ENCODE measurements around the gene VAMP3.

Gene VAMP3

GRCh38 chr1:7780976-7781375 is 9.9 kb downstream of the VAMP3 start:
- peaks cover 4% of the 10 kb centered on the region; the same call in 1 of the 2 replicates for H3K4me1 ChIP-seq (ENCODE audit: low read length)
- no peaks in the 10 kb centered on the region for H3K9me3 ChIP-seq (ENCODE audit: insufficient read depth, low read length)
- no peak overlapping the region for H3K4me3 ChIP-seq (ENCODE audit: low read length)
- no peaks in the 10 kb centered on the region for H3K27me3 ChIP-seq (ENCODE audit: low read depth, low read length)
- H3K9ac ChIP-seq (ENCODE audit: low read length) = no peak overlapping the region
- TF ChIP-seq, protein P1, sequence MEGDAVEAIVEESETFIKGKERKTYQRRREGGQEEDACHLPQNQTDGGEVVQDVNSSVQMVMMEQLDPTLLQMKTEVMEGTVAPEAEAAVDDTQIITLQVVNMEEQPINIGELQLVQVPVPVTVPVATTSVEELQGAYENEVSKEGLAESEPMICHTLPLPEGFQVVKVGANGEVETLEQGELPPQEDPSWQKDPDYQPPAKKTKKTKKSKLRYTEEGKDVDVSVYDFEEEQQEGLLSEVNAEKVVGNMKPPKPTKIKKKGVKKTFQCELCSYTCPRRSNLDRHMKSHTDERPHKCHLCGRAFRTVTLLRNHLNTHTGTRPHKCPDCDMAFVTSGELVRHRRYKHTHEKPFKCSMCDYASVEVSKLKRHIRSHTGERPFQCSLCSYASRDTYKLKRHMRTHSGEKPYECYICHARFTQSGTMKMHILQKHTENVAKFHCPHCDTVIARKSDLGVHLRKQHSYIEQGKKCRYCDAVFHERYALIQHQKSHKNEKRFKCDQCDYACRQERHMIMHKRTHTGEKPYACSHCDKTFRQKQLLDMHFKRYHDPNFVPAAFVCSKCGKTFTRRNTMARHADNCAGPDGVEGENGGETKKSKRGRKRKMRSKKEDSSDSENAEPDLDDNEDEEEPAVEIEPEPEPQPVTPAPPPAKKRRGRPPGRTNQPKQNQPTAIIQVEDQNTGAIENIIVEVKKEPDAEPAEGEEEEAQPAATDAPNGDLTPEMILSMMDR (IDR thresholded peaks at IDR 0.05; ENCODE audit: low read depth, low read length) = no peak
- no peak for TF ChIP-seq EZH2phosphoT487 (IDR thresholded peaks at IDR 0.05; ENCODE audit: low read depth)
- H3K79me2 ChIP-seq (ENCODE audit: low read length) = no peaks in the 10 kb centered on the region
- H3K4me2 ChIP-seq (ENCODE audit: low read length) = no peak overlapping the region
- peaks cover 5% of the 10 kb centered on the region for H3K36me3 ChIP-seq (replicated peaks; ENCODE audit: low read depth, low read length)
- no peak overlapping the region for H2AFZ ChIP-seq (ENCODE audit: low read depth, low read length)
- H4K20me1 ChIP-seq (ENCODE audit: insufficient read depth, low read length) = no peaks in the 10 kb centered on the region
- no peak overlapping the region for H3K27ac ChIP-seq (ENCODE audit: low read length)

GRCh38 chr1:7781501-7781900 is 10.4 kb downstream of the VAMP3 start:
- H3K9ac ChIP-seq (ENCODE audit: low read length) = no peak overlapping the region
- no peak overlapping the region for H3K27ac ChIP-seq (ENCODE audit: low read length)
- peaks cover 5% of the 10 kb centered on the region for H3K36me3 ChIP-seq (replicated peaks; ENCODE audit: low read depth, low read length)
- H3K27me3 ChIP-seq (ENCODE audit: low read depth, low read length) = no peaks in the 10 kb centered on the region
- H3K4me2 ChIP-seq (ENCODE audit: low read length) = no peak overlapping the region
- H3K4me3 ChIP-seq (ENCODE audit: low read length) = no peak overlapping the region
- H3K4me1 ChIP-seq (ENCODE audit: low read length) = peaks cover 4% of the 10 kb centered on the region; the same call in 1 of the 2 replicates
- no peak for TF ChIP-seq EZH2phosphoT487 (IDR thresholded peaks at IDR 0.05; ENCODE audit: low read depth)
- TF ChIP-seq, protein P1 (IDR thresholded peaks at IDR 0.05; ENCODE audit: low read depth, low read length) = no peak
- no peaks in the 10 kb centered on the region for H3K9me3 ChIP-seq (ENCODE audit: insufficient read depth, low read length)
- H3K79me2 ChIP-seq (ENCODE audit: low read length) = no peaks in the 10 kb centered on the region
- H4K20me1 ChIP-seq (ENCODE audit: insufficient read depth, low read length) = no peaks in the 10 kb centered on the region
- H2AFZ ChIP-seq (ENCODE audit: low read depth, low read length) = no peak overlapping the region

DNA sequence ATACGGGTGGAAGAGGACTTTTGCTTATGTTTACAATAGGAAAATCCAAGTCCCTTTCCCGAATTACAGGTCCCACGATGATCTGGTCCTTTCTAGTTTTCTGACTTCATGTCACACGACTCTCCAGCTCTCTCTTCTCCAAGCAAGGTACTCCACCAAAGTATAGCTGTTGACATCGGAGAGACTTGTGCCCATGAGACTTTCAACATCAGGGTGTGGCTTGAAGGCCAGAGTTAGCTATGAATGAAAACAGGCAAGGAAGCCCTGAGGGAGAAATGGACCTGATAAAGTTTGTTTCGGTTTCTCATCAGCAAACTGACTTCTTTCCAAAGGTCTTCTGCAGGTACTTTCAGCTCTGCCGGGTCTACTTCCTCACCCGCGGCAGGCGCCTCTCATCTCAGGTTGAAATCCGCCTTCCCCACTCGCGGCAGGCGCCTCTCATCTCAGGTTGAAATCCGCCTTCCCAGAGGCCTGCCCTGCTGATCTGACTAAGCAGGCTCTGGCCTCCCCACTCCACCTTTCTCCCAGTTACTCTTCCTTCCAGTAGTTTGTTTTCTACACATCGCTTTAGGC is 10.9 kb downstream of the VAMP3 start:
- no peak for TF ChIP-seq EZH2phosphoT487 (IDR thresholded peaks at IDR 0.05; ENCODE audit: low read depth)
- TF ChIP-seq, protein P1 (IDR thresholded peaks at IDR 0.05; ENCODE audit: low read depth, low read length) = no peak
- H3K79me2 ChIP-seq (ENCODE audit: low read length) = no peaks in the 10 kb centered on the region
- H3K4me2 ChIP-seq (ENCODE audit: low read length) = no peak overlapping the region
- no peaks in the 10 kb centered on the region for H3K27me3 ChIP-seq (ENCODE audit: low read depth, low read length)
- H3K9me3 ChIP-seq (ENCODE audit: insufficient read depth, low read length) = no peaks in the 10 kb centered on the region
- no peak overlapping the region for H3K4me3 ChIP-seq (ENCODE audit: low read length)
- H4K20me1 ChIP-seq (ENCODE audit: insufficient read depth, low read length) = no peaks in the 10 kb centered on the region
- peaks cover 5% of the 10 kb centered on the region for H3K36me3 ChIP-seq (replicated peaks; ENCODE audit: low read depth, low read length)
- H3K4me1 ChIP-seq (ENCODE audit: low read length) = peaks cover 4% of the 10 kb centered on the region; the same call in 1 of the 2 replicates
- H3K27ac ChIP-seq (ENCODE audit: low read length) = no peak overlapping the region
- H3K9ac ChIP-seq (ENCODE audit: low read length) = no peak overlapping the region
- H2AFZ ChIP-seq (ENCODE audit: low read depth, low read length) = no peak overlapping the region

- H4K20me1 ChIP-seq (ENCODE audit: insufficient read depth, low read length) = no peaks in the 10 kb centered on the region
- H3K9ac ChIP-seq (ENCODE audit: low read length) = peak overlapping the region; percentile 36
- peak overlapping the region; percentile 75 for H3K4me3 ChIP-seq (ENCODE audit: low read length)
- no peak overlapping the region for H2AFZ ChIP-seq (ENCODE audit: low read depth, low read length)
- H3K9me3 ChIP-seq (ENCODE audit: insufficient read depth, low read length) = no peaks in the 10 kb centered on the region
- peaks cover 4% of the 10 kb centered on the region; the same call in 1 of the 2 replicates for H3K4me1 ChIP-seq (ENCODE audit: low read length)
- no peak for TF ChIP-seq EZH2phosphoT487 (IDR thresholded peaks at IDR 0.05; ENCODE audit: low read depth)
- TF ChIP-seq, protein P1 (IDR thresholded peaks at IDR 0.05; ENCODE audit: low read depth, low read length) = no peak
- H3K27ac ChIP-seq (ENCODE audit: low read length) = no peak overlapping the region
- H3K79me2 ChIP-seq (ENCODE audit: low read length) = no peaks in the 10 kb centered on the region
- no peaks in the 10 kb centered on the region for H3K27me3 ChIP-seq (ENCODE audit: low read depth, low read length)
- H3K36me3 ChIP-seq (replicated peaks; ENCODE audit: low read depth, low read length) = peaks cover 5% of the 10 kb centered on the region
- peak overlapping the region; percentile 40 for H3K4me2 ChIP-seq (ENCODE audit: low read length)
Observed at GRCh38 chr1:7783178-7783711, 12.1 kb downstream of the VAMP3 start.

All from OCI-LY3 (cell line).